Measurements from ENCODE around the gene CTLA4.

CTLA4 gene

DNA sequence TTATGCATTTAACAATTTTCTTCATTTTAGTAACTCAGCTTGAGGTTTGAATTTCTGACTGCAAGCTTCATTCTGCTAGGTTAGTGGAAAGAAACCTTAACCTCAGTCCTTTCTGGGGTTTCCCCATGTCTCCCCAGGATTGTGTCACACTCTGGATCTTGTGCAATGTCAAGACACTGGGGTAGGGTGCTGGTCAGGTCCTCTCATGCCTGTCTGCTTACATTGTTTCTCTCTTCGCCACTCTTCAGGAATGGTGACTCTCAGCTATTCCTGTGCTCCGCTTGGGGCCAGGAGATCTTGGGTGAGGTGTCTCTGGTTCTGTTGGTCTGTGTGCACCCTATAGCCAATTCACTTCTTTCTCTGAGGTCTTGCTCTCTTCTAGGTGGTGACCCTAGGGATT is 23.9 kb downstream of the CTLA4 start:
- DNase-seq (ENCODE audit: low read depth): no peak

DNA sequence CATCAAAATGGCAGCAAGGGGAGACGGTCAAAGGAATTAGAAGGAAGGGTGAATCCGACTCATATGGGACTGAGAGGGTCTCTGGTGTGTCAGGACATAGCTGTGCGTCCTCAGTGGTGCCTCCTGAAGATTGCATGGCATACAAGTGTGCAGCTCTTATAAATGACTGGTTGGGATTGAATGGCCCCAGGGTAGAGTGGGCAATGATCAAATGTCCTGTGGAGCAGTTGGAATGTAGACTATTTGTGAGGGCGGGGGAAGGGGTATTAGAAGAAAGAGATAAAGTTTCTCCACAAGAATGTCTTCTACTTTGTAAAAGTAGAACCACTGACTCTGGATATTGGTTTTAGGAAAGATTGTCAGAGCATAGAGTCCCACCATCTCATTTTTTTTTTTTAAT is 24.6 kb downstream of the CTLA4 start:
- DNase-seq (ENCODE audit: low read depth): no peak

DNA sequence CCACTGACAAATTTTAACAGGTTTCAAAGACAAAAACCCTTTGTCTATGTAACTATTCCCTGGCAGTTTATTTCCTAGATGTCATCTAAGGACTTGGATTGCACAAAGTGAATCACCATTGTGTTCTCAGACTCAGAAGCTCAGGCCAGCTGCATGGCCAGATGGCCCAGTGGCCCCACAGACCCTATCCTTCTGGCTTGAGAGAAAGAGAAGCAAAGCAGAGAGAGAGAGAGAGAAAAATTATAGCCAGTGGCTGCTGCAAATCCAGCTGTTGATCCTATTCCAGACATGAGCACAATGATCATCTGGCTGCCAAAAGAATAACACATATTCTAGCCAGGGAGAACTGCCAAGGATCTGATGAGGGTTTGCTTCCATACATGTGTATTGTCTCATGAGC is 25.8 kb downstream of the CTLA4 start:
- DNase-seq (ENCODE audit: low read depth): no peak

DNA sequence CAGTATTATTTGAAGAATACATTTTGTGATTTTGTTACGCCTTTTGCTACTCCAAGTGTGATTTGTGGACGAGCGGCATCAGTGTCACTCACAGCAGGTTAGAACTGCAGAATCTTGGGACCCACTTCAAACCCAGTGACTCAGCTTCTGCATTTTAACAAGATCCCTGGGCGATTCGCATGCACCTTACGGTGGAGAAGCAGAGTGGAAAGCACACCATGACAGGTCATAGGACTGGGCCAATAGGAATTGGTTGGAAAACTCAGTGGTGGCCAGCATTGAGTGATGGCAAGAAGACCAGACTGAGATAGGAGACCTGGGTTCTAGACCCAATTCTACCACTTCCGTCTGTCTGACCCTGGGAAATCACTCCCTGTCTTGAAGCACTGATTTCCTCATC is 26.3 kb downstream of the CTLA4 start:
- no peak for DNase-seq (ENCODE audit: low read depth)

DNA sequence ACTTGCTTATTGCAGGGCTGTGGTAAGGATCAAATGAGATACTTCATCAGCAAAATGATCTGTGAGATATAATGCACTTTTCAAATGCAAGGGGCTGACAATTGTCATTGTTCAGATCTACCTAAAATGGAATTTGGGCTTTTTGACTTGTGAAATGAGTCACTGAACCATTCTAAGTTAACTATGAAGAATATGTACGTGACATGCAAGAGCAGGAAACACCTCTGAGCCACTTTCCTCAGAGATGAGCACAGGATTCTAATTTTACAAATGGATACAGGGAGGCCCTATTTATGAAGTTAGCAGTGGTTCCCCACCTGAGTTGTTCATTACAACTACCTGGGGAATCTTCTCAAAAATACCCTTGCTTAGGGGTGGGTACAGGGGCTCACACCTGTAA is 26.7 kb downstream of the CTLA4 start:
- no peak for DNase-seq (ENCODE audit: low read depth)

DNA sequence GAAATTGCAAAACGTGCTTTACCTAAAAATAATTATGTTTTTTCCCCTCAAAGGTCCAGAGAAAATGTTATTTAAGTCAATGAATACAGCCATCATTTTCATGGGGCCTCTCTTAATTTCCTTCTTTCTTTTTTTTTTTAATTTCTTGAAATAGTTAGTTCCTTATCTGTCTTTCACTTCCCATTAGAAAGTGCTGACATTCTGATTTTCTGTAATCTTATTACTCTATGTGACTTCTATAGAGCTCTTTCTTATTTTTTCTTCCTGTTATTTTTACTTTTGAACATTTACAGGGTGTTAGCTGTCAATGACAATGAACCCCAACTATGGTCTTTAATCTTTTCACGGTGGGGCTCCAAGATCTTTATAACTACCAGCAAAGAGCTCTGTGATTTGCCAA is 30.0 kb downstream of the CTLA4 start:
- no peak for DNase-seq (ENCODE audit: low read depth)

DNA sequence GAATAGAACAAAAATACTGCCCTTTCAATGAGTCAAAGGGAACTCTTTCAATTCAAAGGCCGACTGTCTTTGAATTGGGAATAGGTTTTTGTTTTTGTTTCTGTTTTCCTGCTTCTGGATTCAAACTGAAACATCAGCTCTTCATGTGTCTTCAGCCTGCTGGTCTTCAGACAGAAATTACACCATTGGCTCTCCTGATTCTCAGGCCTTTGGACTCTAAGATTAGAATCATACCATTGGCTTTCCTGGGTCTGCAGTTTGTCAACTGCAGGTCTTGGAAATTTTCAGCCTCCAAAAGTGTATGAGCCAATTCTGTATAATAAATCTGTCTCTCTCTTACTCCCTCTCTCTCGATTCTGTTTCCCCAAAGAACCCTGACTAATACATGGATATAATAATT is 31.1 kb downstream of the CTLA4 start:
- DNase-seq (ENCODE audit: low read depth): no peak

DNA sequence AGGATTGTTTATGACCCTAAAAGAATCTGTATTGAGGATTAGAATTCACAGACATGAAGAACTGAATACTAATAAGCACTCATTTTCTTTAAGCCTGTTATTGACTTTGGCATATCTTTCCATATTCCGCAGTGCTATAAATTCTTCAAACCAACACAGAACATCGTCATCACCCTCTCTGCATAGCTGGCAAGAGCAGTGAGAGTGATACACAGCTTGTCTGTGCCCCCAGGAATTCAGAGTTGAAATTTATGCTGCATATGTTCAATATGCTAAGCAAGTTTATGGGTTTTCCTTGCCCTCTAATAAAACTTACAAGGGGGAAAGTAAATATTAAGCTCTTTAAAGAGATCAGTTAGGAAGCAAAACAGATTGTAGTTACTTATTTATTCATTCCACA is 32.7 kb downstream of the CTLA4 start:
- no peak for DNase-seq (ENCODE audit: low read depth)

DNA sequence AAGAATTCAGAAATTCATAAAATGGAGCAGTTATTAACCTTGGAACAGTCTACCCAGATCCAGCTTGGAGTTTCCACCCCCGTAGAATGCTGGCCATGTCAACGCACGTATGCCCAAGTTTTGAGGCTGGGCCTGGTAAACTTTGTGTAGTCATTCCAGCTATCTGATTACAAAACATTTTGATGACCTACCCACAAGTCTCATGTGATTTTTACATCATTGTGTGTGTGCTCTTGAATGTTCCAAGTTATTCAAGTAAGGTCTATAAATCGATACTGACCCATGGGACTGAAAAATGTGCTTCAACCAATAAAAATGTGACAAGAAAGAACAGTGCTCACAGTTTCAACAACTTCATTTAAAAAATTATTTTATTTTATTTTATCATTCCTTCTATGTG is 36.5 kb downstream of the CTLA4 start:
- DNase-seq (ENCODE audit: low read depth): no peak

DNA sequence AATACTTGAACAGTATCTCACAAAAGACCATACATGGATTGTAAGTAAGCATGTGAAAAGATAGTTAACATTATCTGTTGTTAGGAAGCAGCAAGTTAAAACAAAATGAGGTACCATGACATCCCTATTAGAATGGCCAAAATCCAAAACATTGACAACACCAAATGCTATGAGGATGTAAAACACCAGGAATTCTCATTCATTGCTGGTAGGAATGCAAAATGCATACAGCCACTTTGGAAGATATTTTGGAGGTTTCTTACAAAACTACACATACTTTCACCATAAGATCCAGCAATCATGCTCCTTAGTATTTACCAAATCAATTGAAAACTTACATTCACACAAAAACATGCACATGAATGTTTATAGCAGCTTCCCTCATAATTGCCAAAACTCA is 38.1 kb downstream of the CTLA4 start:
- no peak for DNase-seq (ENCODE audit: low read depth)

DNA sequence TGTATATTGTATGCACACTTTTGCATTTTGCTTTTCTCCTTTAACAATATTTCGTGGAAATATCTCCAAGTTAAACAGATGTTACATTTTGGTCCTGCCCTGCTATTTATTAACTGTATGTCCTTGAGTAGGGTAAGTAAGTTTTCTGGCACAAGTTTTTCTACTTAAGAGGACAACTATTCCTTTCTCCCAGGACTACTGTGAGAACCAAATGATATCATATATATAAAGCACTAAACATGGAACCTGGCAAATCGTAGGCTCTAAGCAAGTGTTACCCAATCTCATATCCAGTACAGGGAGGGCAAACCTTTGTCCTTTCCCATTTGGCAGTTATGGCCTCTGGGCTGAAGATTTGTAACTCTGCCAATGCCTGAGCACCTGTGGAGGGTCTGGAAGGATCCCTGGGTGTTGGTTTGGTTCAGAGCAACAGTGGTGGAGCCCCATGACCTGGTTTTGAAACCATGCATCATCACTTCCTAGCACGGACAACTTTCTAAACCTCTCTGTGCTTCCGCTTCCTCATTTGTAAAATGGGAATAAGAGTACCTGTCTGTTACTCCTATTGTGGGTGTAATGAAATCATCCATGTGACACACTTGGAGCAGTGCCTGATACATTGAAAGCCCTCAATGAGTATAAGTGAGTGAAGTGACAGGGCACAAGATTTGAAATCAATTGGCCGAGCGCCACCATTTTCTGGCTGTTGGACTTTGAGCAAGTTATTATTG is 40.7 kb downstream of the CTLA4 start:
- no peak for DNase-seq (ENCODE audit: low read depth)

DNA sequence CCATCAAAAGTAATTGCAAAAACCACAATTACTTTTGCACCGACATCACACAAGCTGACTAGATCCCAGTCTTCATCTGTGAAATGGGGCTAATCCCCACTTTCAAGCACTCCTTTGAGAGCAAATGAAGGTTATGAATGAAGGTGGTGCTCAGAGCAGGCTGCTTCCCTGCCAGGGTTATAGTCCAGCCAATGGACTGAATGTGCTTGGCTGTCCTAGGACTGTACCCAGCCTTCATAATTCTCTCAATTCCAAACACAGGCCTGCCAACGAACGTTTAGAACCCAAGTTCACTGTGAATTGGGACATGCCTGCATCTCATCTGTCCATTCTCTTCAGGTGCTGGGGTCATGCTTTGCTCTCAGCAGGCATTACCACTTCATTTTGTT is 41.2 kb downstream of the CTLA4 start:
- DNase-seq (ENCODE audit: low read depth): no peak

DNA sequence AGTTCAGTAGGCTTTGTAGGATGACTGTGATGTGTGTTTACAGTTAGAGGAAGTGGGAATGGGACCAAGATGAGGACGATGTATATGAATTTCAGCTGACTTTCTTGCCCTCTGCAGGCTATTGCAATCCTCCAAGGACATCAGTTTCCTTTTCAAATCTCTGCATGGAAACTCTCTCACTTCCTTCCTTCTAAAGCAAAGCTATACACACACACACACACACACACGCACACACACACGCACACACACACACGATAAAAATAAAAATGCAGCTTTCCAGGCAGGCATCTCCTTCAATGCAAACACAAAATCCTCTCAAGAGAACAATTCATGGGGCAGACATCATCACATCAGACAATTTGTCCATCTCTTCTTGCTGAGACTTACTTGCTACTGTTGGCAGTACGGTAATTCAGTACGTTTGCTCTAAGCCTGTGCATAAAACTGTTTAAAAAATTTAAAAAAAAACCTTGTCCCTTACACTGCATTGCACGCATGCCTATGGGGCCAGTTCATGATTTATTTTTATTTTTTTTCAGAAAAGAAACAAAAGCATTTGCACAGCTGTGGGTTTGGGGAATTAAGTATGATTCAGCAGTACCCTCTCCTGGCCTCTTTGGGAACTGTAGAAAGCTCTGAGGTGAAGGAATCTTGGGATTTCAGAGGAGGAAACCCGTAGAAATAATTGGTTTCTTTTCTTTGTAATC is 41.8 kb downstream of the CTLA4 start:
- no peak for DNase-seq (ENCODE audit: low read depth)

DNA sequence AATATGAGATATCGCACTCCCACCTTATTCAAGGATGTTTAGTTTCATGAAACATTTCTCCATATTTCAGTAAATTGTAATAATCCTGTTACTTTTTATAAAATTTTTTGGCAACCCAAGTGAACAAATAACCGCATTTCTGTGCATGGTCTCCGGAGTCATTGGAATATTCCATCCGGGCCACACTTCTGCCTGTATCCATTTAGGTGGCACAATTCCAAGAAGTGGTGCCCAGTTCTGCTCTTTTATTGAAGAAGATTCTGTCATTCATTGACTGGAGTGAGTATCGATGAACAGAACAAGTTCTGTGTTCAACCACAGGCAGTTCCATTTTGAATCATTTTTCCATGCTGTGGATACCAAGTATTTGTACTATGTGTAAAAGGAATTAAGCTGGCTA is 42.4 kb downstream of the CTLA4 start:
- DNase-seq (ENCODE audit: low read depth): no peak

DNA sequence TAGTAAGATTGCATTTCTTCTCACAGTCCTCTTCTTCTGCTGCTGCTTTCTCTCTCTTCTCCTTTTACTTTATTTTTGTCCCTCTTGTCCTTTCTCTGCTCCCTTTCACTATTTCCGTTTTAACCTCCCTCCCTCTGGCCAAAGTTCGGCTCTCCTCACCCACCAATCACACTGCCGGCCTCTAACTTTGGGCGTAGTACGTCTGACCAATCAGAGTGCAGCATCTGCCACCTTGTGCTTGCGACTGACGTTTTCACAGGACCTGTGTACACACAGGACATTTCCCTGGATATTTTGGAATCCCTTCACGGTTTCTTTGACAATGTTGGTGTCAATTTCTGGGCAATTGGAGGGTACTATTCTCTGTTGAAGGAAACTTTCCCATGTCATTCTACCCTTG is 46.4 kb downstream of the CTLA4 start:
- DNase-seq (ENCODE audit: low read depth): no peak

DNA sequence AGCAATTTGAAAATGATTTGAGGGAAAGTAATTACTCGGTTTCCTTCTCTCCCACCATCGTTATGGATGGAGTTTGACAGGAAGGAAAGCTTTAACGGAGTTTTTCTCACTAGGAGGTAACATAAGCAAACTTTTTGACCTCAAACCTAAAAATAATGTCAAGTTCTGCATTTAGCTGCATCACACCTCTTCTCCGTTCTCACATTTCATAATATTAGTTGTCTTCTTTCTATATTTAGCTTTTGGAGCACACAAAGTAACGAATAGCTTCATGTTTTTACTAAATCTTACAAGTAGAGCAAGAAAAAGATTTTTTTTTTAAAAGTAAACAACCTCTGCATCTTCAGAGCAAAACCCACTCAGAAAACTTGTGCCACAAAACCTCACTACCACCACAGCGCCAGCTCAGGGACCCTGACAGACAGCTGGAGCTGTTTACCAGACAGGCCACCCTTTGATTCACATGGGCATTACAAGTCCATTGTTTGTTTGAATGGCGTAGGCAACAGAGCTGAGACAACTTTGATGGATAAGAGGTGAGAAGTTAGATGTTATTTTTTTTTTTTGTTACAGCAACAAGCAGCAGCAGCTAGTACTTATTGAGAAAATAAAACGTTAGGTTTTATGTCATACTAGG is 47.1 kb downstream of the CTLA4 start:
- no peak for DNase-seq (ENCODE audit: low read depth)

DNA sequence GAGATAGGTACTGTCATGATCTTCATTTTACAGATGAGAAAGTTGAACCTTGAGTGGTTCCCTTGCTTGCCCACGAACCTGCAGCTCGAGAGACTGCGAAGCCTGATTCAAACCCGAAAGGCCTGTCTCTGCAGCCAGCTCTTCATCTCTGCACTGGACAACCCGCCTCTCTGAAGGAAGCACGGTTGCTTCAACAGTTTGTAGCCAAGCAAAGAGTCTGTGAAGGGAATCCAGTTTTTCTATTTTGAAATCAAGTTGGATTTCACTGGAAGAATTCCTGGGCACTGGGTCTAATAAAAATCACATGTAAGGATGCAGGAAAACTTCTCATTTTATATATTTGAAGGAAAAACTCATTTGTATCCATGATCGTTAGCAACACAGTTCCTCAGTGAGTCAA is 47.7 kb downstream of the CTLA4 start:
- no peak for DNase-seq (ENCODE audit: low read depth)

DNA sequence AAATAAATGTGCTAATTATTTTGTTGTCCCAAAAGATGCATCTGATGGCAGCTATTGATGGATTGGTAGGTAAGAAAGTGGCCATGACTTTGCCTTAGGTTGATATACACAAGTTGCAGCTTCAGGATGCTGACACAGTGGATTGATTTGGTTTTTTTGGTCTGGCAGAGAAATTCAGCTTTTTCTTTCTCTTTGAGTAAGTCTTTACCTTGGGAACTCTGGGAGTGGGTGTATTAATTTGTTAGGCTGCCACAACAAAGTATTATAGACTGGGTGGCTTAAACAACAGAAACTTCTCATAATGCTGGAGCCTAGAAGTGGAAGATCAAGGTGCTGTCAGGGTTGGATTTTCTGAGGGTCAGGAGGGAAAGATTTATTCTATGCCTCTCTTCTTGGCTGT is 49.2 kb downstream of the CTLA4 start:
- DNase-seq (ENCODE audit: low read depth): no peak

DNA sequence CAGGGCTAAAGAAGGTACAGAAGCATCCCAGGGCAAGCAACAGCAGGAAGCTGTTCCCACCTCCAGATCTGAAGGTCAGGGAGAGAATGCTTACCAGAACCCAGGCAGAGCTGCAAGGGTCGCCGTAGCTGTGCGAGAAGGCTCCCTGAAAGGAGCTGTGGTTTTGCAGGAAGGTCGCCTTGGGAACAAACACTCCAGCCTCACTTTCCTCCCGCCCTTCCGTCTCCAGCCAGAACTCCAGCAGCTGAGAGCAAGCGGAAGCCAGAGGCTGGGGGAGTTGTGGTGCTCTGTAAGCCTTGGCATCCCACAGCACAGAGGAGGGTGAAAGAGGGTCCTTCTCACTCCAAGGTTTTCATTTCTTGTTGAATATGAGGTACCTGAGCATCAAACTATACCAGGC is 50.7 kb downstream of the CTLA4 start:
- DNase-seq (ENCODE audit: low read depth): no peak

DNA sequence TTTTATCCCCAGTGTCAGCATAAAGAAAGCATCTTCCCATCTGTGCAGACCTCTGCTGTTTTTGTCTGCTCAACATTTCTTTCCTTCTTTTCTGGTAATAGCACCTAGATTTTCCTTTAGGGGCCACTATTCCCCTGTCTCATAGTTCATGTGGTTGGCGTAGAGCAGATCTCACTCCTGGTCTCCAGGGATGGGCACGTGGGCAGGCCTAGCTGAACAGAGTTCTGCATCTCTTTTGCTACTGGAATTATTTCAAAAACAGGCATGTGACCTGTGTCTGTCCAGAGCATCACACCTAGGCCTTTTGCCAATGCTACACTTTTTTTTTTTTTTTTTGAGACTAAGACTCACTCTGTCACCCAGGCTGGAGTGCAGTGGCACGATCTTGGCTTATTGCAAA is 51.3 kb downstream of the CTLA4 start:
- no peak for DNase-seq (ENCODE audit: low read depth)

Data from stimulated activated CD4-positive, alpha-beta T cell treated with anti-CD3 and anti-CD28 coated beads, Interleukin-2, amount 100 ng/mL, for 4 hours (primary cell).